LNCAP (cell line): ENCODE measurements around the gene CAMTA1.

ENCODE experiments used
- CTCF ChIP-seq: fragments of 450-650 bp; IDR thresholded peaks from 2 replicates; pipeline ENCODE4 v1.5.1; 2017; ENCODE audit warnings: mild to moderate bottlenecking

The CAMTA1 gene

GRCh38 chr1:7535016-7535415 lies 749.8 kb downstream of the CAMTA1 start:
- no peak for TF ChIP-seq CTCF

DNA sequence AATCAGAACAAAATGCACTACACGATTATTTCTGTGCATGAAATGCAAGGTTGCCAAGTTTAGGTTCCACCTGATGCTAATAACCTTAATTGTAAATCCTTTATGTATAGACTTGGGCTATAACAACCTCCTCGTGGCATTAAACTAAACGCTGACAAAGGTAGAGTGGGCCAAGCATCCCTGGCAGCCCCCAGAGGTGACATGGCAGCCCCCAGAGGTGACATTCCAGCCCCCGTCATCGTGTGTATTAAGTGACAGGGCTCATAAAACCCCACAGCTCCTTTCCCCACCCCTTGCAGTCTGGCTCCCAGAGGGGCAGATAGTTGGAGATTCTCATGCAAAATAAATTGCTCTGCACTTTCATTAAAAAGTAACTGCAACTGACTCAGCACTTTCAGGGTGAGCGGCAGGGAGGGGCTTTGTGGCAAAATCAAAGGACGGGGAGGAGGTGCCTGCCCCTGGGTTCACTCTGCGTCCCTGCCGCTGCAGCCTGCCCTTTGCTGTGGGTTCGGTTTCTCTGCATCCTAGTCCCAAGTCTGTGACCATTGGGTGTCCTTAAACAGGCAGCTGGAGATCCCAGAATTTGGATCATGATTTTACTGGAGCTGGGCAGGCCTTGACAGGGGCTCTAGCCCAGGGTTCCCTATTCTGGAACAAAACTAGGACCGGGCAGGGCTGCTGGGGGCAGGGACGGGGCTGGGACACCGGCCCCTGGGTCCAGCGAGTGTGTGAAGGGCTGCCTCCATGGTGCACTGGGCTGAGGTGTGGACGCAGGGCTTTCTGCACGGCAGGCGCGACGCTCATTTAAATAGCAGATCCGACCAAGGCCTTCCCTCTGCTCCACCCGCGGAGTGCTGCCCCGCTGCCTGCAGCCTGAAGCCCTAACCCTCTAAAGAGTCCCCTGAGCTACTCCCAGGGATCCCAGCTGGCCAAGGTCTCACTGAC lies 751.0 kb downstream of the CAMTA1 start:
- TF ChIP-seq CTCF = no peak

DNA sequence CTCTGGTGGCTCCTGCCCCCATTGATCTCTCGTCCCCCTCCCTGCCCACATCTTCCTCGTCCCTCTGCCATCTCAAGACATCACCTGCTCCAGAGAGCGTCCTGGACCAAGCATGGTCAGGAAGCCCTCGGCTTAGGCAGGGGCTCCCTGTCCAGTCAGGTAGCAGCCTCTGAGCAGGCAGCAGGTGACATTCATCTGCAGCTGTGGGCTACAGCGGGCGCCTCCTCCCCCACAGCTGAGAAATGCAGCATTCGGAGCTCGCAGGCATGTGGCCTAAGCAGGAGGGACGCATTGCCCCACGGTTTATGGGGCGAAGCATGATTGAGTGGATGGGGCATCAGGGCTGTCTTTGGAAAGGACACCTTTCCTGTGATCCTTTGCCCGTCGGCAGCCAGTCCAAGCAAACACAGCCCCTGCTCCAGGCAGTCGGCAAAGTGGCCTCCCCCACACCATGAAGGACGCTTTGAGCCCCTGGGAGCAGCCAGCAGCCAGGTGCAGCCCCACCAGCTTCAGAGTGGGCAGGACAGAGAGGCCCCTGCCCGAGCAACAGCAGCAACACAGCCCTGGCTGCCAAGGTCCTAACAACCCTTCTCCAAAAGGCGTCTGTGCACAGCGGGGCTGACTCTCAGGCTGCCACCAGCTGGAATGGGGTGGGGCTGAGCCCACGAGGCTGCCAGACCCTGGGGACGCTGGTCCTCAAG lies 751.8 kb downstream of the CAMTA1 start:
- TF ChIP-seq CTCF = no peak

GRCh38 chr1:7538033-7538432 lies 752.8 kb downstream of the CAMTA1 start:
- no peak for TF ChIP-seq CTCF

GRCh38 chr1:7538849-7539768 lies 753.9 kb downstream of the CAMTA1 start:
- no peak for TF ChIP-seq CTCF

GRCh38 chr1:7539769-7540175 lies 754.5 kb downstream of the CAMTA1 start:
- peak; percentile 74 for TF ChIP-seq CTCF

DNA sequence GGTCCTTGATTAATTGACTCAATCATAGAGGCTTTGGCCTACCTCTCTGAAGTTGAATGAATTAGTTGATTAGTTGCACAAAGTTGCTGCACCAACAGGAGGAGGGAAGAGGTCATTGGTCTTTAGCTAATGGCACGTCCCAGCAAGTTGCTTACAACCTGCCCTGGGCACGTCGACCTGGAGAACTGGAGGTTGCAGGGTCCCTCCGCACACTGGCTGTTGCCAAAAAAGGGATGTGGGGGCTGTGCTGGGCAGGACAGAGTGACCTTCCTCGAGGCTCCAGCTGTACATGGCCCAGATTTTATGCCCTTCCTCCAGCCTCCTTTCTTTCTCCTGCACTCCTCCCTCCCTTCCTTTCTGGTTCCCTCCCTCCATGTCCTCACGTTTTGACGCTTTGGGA lies 755.6 kb downstream of the CAMTA1 start:
- TF ChIP-seq CTCF = no peak
